ENCODE data around the gene HECTD4.

DNA sequence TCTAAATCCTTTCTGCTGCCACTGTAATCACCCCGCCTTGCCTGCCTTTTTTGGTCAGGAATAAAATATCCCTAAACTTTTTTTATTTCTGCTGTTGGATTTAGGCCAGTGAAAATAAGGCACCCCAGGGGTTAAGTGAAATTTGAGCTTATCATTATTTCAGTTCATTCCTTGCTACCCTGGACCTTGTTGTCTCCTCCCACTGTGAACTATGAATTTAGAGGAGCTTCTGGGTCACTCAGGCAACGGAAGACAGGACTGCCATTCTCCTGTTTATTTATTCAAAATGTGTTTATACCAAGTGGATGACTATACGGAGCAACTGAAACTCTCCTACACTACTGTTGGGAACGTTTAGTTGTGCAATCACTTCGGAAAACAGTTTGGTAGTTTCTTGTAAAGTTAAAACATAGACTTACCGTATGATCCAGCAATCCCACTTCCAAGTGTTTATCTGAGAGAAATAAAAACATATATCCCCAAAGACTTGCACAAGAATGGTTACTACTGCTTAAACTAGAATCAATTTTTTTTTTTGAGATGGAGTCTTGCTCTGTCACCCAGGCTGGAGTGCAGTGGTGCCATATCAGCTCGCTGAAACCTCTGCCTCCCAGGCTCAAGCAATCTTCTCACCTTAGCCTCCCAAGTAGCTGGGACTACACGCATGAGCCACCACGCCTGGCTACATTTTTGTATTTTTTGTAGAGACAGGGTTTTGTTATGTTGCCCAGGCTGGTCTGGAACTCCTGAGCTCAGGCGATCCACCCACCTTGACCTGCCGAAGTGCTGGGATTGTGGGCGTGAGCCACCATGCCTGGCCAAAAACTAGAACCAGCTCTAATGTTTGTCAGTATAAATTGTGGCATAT is 259.2 kb downstream of the HECTD4 start:
- TF ChIP-seq, protein P1, sequence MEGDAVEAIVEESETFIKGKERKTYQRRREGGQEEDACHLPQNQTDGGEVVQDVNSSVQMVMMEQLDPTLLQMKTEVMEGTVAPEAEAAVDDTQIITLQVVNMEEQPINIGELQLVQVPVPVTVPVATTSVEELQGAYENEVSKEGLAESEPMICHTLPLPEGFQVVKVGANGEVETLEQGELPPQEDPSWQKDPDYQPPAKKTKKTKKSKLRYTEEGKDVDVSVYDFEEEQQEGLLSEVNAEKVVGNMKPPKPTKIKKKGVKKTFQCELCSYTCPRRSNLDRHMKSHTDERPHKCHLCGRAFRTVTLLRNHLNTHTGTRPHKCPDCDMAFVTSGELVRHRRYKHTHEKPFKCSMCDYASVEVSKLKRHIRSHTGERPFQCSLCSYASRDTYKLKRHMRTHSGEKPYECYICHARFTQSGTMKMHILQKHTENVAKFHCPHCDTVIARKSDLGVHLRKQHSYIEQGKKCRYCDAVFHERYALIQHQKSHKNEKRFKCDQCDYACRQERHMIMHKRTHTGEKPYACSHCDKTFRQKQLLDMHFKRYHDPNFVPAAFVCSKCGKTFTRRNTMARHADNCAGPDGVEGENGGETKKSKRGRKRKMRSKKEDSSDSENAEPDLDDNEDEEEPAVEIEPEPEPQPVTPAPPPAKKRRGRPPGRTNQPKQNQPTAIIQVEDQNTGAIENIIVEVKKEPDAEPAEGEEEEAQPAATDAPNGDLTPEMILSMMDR (IDR thresholded peaks at IDR 0.05; ENCODE audit: low read depth, low read length, poor library complexity, severe bottlenecking) = no peak
- TF ChIP-seq EZH2phosphoT487 (IDR thresholded peaks at IDR 0.05; ENCODE audit: borderline replicate concordance, low read length) = no peak
